C4-2B (cell line): Measurements from ENCODE around the gene KCNS1.

Experiments used
- ZFX ChIP-seq: fragments of 450-650 bp; IDR thresholded peaks from 2 replicates; pipeline ENCODE4 v1.6.1; 2017
- TF ChIP-seq, protein P1 (sequence below): fragments of 450-650 bp; conservative IDR thresholded peaks from 2 replicates; pipeline ENCODE4 v1.5.1; 2017; ENCODE audit warnings: mild to moderate bottlenecking

DNA sequence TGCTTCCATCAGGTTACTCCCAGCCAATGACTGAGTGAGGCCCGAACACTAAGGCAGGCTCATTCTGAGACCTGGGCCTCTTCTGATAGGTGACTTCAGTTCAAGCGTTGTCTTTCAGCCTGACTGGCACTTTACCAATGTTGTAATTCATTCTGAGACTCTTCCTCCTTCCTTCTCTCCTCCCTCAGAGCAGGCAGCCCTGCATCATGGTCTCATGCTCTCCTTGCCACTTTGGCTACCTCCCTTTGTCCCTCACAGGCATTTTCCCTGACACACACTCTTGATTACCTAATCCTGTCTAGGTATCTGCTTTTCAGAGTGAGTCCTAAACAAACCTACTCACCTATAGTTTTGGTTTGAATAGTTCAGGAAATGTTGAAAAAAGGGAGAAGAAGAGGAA lies 36.0 kb upstream of the KCNS1 start:
- TF ChIP-seq, protein P1, sequence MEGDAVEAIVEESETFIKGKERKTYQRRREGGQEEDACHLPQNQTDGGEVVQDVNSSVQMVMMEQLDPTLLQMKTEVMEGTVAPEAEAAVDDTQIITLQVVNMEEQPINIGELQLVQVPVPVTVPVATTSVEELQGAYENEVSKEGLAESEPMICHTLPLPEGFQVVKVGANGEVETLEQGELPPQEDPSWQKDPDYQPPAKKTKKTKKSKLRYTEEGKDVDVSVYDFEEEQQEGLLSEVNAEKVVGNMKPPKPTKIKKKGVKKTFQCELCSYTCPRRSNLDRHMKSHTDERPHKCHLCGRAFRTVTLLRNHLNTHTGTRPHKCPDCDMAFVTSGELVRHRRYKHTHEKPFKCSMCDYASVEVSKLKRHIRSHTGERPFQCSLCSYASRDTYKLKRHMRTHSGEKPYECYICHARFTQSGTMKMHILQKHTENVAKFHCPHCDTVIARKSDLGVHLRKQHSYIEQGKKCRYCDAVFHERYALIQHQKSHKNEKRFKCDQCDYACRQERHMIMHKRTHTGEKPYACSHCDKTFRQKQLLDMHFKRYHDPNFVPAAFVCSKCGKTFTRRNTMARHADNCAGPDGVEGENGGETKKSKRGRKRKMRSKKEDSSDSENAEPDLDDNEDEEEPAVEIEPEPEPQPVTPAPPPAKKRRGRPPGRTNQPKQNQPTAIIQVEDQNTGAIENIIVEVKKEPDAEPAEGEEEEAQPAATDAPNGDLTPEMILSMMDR = no peak
- TF ChIP-seq ZFX = no peak
